Neuron (in vitro differentiated cells): ENCODE results near the gene FILIP1.

Experiments used
- H2AFZ ChIP-seq: one replicate; pipeline ENCODE4 v1.6.1; 2013; ENCODE audit warnings: low read depth, mild to moderate bottlenecking, inconsistent platforms, low read length, moderate library complexity
- H3K27me3 ChIP-seq: one replicate; pipeline ENCODE4 v1.6.1; 2013; ENCODE audit warnings: low read length; ENCODE audit not compliant: insufficient read depth
- H3K36me3 ChIP-seq: one replicate; pipeline ENCODE4 v1.6.1; 2013; ENCODE audit warnings: low read length; ENCODE audit not compliant: insufficient read depth
- H3K4me1 ChIP-seq: one replicate; pipeline ENCODE4 v1.6.1; 2013; ENCODE audit warnings: low read length; ENCODE audit not compliant: insufficient read depth
- H3K4me3 ChIP-seq: 2 replicates; pipeline ENCODE4 v1.5.1; 2013; ENCODE audit warnings: mild to moderate bottlenecking, low read length, moderate library complexity
- H3K9me3 ChIP-seq: one replicate; pipeline ENCODE4 v1.6.1; 2013; ENCODE audit warnings: low read length

FILIP1 gene

GRCh38 chr6:75317503-75318206 is 175.9 kb downstream of the FILIP1 start:
- Histone ChIP-seq H3K4me1 (no peaks in the 10 kb centered on the region), H3K36me3 (no peaks in the 10 kb centered on the region), H3K9me3 (no peaks in the 10 kb centered on the region), H2AFZ (no peak overlapping the region), H3K27me3 (no peaks in the 10 kb centered on the region), H3K4me3 (no peak overlapping the region)

- H2AFZ ChIP-seq, result no peak overlapping the region
- no peaks in the 10 kb centered on the region for H3K27me3 ChIP-seq
- H3K36me3 ChIP-seq, result no peaks in the 10 kb centered on the region
- H3K9me3 ChIP-seq, result no peaks in the 10 kb centered on the region
- H3K4me3 ChIP-seq, result no peak overlapping the region
- no peaks in the 10 kb centered on the region for H3K4me1 ChIP-seq
Measured at GRCh38 chr6:75315978-75316377, 177.6 kb downstream of the FILIP1 start.

- Histone ChIP-seq H3K9me3 (no peaks in the 10 kb centered on the region), H3K36me3 (no peaks in the 10 kb centered on the region), H3K4me3 (no peak overlapping the region), H2AFZ (no peak overlapping the region), H3K27me3 (no peaks in the 10 kb centered on the region), H3K4me1 (no peaks in the 10 kb centered on the region)
Measured at GRCh38 chr6:75308250-75308988, 185.2 kb downstream of the FILIP1 start.

GRCh38 chr6:75307364-75308004 is 186.1 kb downstream of the FILIP1 start:
- H3K36me3 ChIP-seq, result no peaks in the 10 kb centered on the region
- H3K9me3 ChIP-seq, result no peaks in the 10 kb centered on the region
- H3K4me1 ChIP-seq, result no peaks in the 10 kb centered on the region
- H3K27me3 ChIP-seq, result no peaks in the 10 kb centered on the region
- no peak overlapping the region for H3K4me3 ChIP-seq
- H2AFZ ChIP-seq, result no peak overlapping the region

GRCh38 chr6:75306064-75306463 is 187.5 kb downstream of the FILIP1 start:
- H3K4me1 ChIP-seq, result no peaks in the 10 kb centered on the region
- H3K27me3 ChIP-seq, result no peaks in the 10 kb centered on the region
- H3K4me3 ChIP-seq, result no peak overlapping the region
- H3K9me3 ChIP-seq, result no peaks in the 10 kb centered on the region
- H2AFZ ChIP-seq, result no peak overlapping the region
- H3K36me3 ChIP-seq, result no peaks in the 10 kb centered on the region

- Histone ChIP-seq H2AFZ (no peak overlapping the region), H3K36me3 (no peaks in the 10 kb centered on the region), H3K27me3 (no peaks in the 10 kb centered on the region), H3K4me1 (no peaks in the 10 kb centered on the region), H3K9me3 (no peaks in the 10 kb centered on the region), H3K4me3 (no peak overlapping the region)
Measured at GRCh38 chr6:75305573-75305972, 188.0 kb downstream of the FILIP1 start.

- Histone ChIP-seq H3K4me3 (no peak overlapping the region), H3K9me3 (no peaks in the 10 kb centered on the region), H3K36me3 (no peaks in the 10 kb centered on the region), H3K4me1 (no peaks in the 10 kb centered on the region), H3K27me3 (no peaks in the 10 kb centered on the region), H2AFZ (no peak overlapping the region)
Measured at GRCh38 chr6:75302280-75302679, 191.3 kb downstream of the FILIP1 start.

- Histone ChIP-seq H3K4me1 (no peaks in the 10 kb centered on the region), H3K9me3 (no peaks in the 10 kb centered on the region), H2AFZ (no peak overlapping the region), H3K4me3 (no peak overlapping the region), H3K36me3 (no peaks in the 10 kb centered on the region), H3K27me3 (no peaks in the 10 kb centered on the region)
Measured at GRCh38 chr6:75301537-75301936, 192.1 kb downstream of the FILIP1 start.

- Histone ChIP-seq H3K4me3 (no peak overlapping the region), H3K4me1 (no peaks in the 10 kb centered on the region), H3K9me3 (no peaks in the 10 kb centered on the region), H3K36me3 (no peaks in the 10 kb centered on the region), H3K27me3 (no peaks in the 10 kb centered on the region), H2AFZ (no peak overlapping the region)
Measured at GRCh38 chr6:75301088-75301487, 192.5 kb downstream of the FILIP1 start.

GRCh38 chr6:75300531-75300855 is 193.1 kb downstream of the FILIP1 start:
- Histone ChIP-seq H2AFZ (no peak overlapping the region), H3K27me3 (no peaks in the 10 kb centered on the region), H3K36me3 (no peaks in the 10 kb centered on the region), H3K4me1 (no peaks in the 10 kb centered on the region), H3K4me3 (no peak overlapping the region), H3K9me3 (no peaks in the 10 kb centered on the region)

GRCh38 chr6:75299801-75300530 is 193.6 kb downstream of the FILIP1 start:
- Histone ChIP-seq H3K27me3 (no peaks in the 10 kb centered on the region), H3K4me1 (no peaks in the 10 kb centered on the region), H2AFZ (no peak overlapping the region), H3K36me3 (no peaks in the 10 kb centered on the region), H3K9me3 (no peaks in the 10 kb centered on the region), H3K4me3 (no peak overlapping the region)

- H3K27me3 ChIP-seq, result no peaks in the 10 kb centered on the region
- no peak overlapping the region for H3K4me3 ChIP-seq
- no peak overlapping the region for H2AFZ ChIP-seq
- H3K36me3 ChIP-seq, result no peaks in the 10 kb centered on the region
- no peaks in the 10 kb centered on the region for H3K9me3 ChIP-seq
- no peaks in the 10 kb centered on the region for H3K4me1 ChIP-seq
Measured at GRCh38 chr6:75296811-75297779, 196.5 kb downstream of the FILIP1 start.
